Liver (tissue), 3 donors: ENCODE results near the gene TMEM126B.

Experiments
- CTCF ChIP-seq: fragments of 150-350 bp; IDR thresholded peaks from 2 replicates; pipeline ENCODE4 v1.5.1; 2017; ENCODE audit warnings: improper control_type of control experiment, low read depth, low read length; ENCODE audit not compliant: missing input control
- GABPA ChIP-seq, 2 donors: IDR thresholded peaks in 1 of 2; conservative IDR thresholded peaks in 1 of 2; 2 replicates each; pipeline ENCODE4 v1.6.1; 2016; ENCODE audit warnings: antibody characterized with exemption in 2 of 2, mild to moderate bottlenecking in 1 of 2, moderate library complexity in 1 of 2
- JUND ChIP-seq, 2 donors: IDR thresholded peaks; 2 replicates each; pipeline ENCODE4 v1.6.1; 2016; ENCODE audit warnings: antibody characterized with exemption in 2 of 2
- SP1 ChIP-seq: IDR thresholded peaks from 2 replicates; pipeline ENCODE4 v1.6.1; 2018; ENCODE audit warnings: antibody characterized with exemption, mild to moderate bottlenecking
- TAF1 ChIP-seq: conservative IDR thresholded peaks from 2 replicates; pipeline ENCODE4 v1.6.1; 2016; ENCODE audit warnings: antibody characterized with exemption, mild to moderate bottlenecking
- ZBTB33 ChIP-seq: IDR thresholded peaks from 2 replicates; pipeline ENCODE4 v1.6.1; 2016; ENCODE audit warnings: antibody characterized with exemption
- donor health status: healthy.
- donor health status: healthy.

- TF ChIP-seq CTCF (no peak), JUND (IDR thresholded peaks at IDR 0.05) (no peak), GABPA (IDR thresholded peaks at IDR 0.05 in 1 of 2, conservative IDR thresholded peaks at IDR 0.05 in 1 of 2) (no peak), SP1 (no peak), TAF1 (no peak), ZBTB33 (no peak)
These were observed 45.0 kb downstream of the TMEM126B start for GRCh38 chr11:85673393-85673792.
